HepG2 (cell line): ENCODE results near the gene PFKP.

ENCODE experiments used
- EP300 ChIP-seq, 3 experiments: sonication (generic) in 1 of 3; formaldehyde crosslinking in 1 of 3; IDR thresholded peaks; 2 replicates each; pipeline versions ENCODE4 v1.5.1 to v1.6.1; 2011 to 2020; ENCODE audit warnings: low read depth in 2 of 3, low read length in 2 of 3, borderline replicate concordance in 1 of 3, improper control_type of control experiment in 1 of 3, mild to moderate bottlenecking in 1 of 3, missing genetic modification reagents in 1 of 3, moderate library complexity in 1 of 3
- HNRNPUL1 ChIP-seq: fragments of 200-400 bp; formaldehyde crosslinking; IDR thresholded peaks from 2 replicates; pipeline ENCODE4 v1.6.1; 2017; ENCODE audit warnings: low read depth, mild to moderate bottlenecking, low read length, moderate library complexity
- POLR2A ChIP-seq, 2 experiments: IDR thresholded peaks; 2 replicates each; pipeline ENCODE4 v1.6.1; 2011; ENCODE audit warnings: low read depth in 2 of 2, low read length in 2 of 2, mild to moderate bottlenecking in 1 of 2, moderate library complexity in 1 of 2; ENCODE audit not compliant: insufficient read depth in 1 of 2
- RFX5 ChIP-seq: IDR thresholded peaks from 2 replicates; pipeline ENCODE4 v1.6.1; 2011; ENCODE audit warnings: low read depth, low read length, improper control_type of control experiment
- SMC3 ChIP-seq: IDR thresholded peaks from 2 replicates; pipeline ENCODE4 v1.6.1; 2011; ENCODE audit warnings: low read length, improper control_type of control experiment
- SNRNP70 ChIP-seq: fragments of 200-400 bp; formaldehyde crosslinking; IDR thresholded peaks from 2 replicates; pipeline ENCODE4 v1.6.1; 2017; ENCODE audit warnings: mild to moderate bottlenecking, low read depth, low read length, moderate library complexity
- ZNF468 ChIP-seq: sonication (generic); formaldehyde crosslinking; IDR thresholded peaks from 2 replicates; pipeline ENCODE4 v1.8.0; 2022; ENCODE audit warnings: mild to moderate bottlenecking, moderate library complexity, missing genetic modification reagents
- TF ChIP-seq, protein P1 (sequence below): sonication (generic); formaldehyde crosslinking; IDR thresholded peaks from 2 replicates; pipeline ENCODE4 v1.5.0; 2020; ENCODE audit warnings: mild to moderate bottlenecking, missing genetic modification reagents
- TF ChIP-seq, protein P2 (sequence below): sonication (generic); formaldehyde crosslinking; IDR thresholded peaks from 2 replicates; pipeline ENCODE4 v1.4.0; 2020; ENCODE audit warnings: missing genetic modification reagents
- TF ChIP-seq, protein P3 (sequence below): sonication (generic); formaldehyde crosslinking; IDR thresholded peaks from 2 replicates; pipeline ENCODE4 v1.5.0; 2020; ENCODE audit warnings: mild to moderate bottlenecking, missing genetic modification reagents, moderate library complexity
- TF ChIP-seq, protein P4 (sequence below), 2 experiments: fragments of 450-650 bp in 1 of 2; sonication (generic) in 1 of 2; formaldehyde crosslinking in 1 of 2; IDR thresholded peaks; 2 replicates each; pipeline versions ENCODE4 v1.6.1 to v1.8.0; 2016 to 2022; ENCODE audit warnings: antibody characterized with exemption in 1 of 2, mild to moderate bottlenecking in 1 of 2, missing genetic modification reagents in 1 of 2

DNA sequence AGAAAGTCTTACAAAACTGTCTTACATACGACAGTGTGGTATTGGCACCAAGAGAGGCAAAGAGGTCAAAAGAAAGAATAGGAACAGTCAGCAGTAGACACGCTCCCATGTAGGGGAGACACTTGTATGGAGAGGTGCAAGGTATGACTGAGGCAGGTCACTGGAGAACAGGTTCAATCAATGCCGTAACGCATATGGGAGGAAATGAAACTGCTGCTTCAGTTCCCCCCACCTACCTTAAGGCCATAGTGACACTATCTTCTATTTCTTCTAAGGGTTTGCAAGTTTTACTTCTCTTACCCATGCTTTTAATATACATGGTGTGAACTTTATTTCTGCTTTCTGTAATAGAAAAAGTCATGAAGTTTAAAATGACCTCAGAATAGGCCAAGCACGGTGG is 110.7 kb downstream of the PFKP start:
- TF ChIP-seq SMC3 = no peak
- TF ChIP-seq, protein P1, sequence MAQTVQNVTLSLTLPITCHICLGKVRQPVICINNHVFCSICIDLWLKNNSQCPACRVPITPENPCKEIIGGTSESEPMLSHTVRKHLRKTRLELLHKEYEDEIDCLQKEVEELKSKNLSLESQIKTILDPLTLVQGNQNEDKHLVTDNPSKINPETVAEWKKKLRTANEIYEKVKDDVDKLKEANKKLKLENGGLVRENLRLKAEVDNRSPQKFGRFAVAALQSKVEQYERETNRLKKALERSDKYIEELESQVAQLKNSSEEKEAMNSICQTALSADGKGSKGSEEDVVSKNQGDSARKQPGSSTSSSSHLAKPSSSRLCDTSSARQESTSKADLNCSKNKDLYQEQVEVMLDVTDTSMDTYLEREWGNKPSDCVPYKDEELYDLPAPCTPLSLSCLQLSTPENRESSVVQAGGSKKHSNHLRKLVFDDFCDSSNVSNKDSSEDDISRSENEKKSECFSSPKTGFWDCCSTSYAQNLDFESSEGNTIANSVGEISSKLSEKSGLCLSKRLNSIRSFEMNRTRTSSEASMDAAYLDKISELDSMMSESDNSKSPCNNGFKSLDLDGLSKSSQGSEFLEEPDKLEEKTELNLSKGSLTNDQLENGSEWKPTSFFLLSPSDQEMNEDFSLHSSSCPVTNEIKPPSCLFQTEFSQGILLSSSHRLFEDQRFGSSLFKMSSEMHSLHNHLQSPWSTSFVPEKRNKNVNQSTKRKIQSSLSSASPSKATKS (CRISPR knock-in tag) = no peak
- TF ChIP-seq HNRNPUL1 = no peak
- no peak for TF ChIP-seq SNRNP70
- TF ChIP-seq, protein P2, sequence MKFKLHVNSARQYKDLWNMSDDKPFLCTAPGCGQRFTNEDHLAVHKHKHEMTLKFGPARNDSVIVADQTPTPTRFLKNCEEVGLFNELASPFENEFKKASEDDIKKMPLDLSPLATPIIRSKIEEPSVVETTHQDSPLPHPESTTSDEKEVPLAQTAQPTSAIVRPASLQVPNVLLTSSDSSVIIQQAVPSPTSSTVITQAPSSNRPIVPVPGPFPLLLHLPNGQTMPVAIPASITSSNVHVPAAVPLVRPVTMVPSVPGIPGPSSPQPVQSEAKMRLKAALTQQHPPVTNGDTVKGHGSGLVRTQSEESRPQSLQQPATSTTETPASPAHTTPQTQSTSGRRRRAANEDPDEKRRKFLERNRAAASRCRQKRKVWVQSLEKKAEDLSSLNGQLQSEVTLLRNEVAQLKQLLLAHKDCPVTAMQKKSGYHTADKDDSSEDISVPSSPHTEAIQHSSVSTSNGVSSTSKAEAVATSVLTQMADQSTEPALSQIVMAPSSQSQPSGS = no peak
- TF ChIP-seq POLR2A (IDR thresholded peaks at IDR 0.05; ENCODE audit: insufficient read depth in 1 of 2, low read depth in 2 of 2, low read length in 2 of 2) = no peak
- TF ChIP-seq, protein P3, sequence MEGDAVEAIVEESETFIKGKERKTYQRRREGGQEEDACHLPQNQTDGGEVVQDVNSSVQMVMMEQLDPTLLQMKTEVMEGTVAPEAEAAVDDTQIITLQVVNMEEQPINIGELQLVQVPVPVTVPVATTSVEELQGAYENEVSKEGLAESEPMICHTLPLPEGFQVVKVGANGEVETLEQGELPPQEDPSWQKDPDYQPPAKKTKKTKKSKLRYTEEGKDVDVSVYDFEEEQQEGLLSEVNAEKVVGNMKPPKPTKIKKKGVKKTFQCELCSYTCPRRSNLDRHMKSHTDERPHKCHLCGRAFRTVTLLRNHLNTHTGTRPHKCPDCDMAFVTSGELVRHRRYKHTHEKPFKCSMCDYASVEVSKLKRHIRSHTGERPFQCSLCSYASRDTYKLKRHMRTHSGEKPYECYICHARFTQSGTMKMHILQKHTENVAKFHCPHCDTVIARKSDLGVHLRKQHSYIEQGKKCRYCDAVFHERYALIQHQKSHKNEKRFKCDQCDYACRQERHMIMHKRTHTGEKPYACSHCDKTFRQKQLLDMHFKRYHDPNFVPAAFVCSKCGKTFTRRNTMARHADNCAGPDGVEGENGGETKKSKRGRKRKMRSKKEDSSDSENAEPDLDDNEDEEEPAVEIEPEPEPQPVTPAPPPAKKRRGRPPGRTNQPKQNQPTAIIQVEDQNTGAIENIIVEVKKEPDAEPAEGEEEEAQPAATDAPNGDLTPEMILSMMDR (CRISPR knock-in tag) = no peak
- no peak for TF ChIP-seq EP300 (IDR thresholded peaks at IDR 0.05; ENCODE audit: low read depth in 2 of 2, low read length in 2 of 2)
- TF ChIP-seq EP300 (CRISPR knock-in tag; IDR thresholded peaks at IDR 0.05; ENCODE audit: borderline replicate concordance) = no peak
- TF ChIP-seq RFX5 = no peak
- TF ChIP-seq ZNF468 (CRISPR knock-in tag) = no peak
- TF ChIP-seq, protein P4, sequence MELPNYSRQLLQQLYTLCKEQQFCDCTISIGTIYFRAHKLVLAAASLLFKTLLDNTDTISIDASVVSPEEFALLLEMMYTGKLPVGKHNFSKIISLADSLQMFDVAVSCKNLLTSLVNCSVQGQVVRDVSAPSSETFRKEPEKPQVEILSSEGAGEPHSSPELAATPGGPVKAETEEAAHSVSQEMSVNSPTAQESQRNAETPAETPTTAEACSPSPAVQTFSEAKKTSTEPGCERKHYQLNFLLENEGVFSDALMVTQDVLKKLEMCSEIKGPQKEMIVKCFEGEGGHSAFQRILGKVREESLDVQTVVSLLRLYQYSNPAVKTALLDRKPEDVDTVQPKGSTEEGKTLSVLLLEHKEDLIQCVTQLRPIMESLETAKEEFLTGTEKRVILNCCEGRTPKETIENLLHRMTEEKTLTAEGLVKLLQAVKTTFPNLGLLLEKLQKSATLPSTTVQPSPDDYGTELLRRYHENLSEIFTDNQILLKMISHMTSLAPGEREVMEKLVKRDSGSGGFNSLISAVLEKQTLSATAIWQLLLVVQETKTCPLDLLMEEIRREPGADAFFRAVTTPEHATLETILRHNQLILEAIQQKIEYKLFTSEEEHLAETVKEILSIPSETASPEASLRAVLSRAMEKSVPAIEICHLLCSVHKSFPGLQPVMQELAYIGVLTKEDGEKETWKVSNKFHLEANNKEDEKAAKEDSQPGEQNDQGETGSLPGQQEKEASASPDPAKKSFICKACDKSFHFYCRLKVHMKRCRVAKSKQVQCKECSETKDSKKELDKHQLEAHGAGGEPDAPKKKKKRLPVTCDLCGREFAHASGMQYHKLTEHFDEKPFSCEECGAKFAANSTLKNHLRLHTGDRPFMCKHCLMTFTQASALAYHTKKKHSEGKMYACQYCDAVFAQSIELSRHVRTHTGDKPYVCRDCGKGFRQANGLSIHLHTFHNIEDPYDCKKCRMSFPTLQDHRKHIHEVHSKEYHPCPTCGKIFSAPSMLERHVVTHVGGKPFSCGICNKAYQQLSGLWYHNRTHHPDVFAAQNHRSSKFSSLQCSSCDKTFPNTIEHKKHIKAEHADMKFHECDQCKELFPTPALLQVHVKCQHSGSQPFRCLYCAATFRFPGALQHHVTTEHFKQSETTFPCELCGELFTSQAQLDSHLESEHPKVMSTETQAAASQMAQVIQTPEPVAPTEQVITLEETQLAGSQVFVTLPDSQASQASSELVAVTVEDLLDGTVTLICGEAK (IDR thresholded peaks at IDR 0.05) = no peak
- TF ChIP-seq, protein P4 (CRISPR knock-in tag; IDR thresholded peaks at IDR 0.05) = no peak
